Heart left ventricle (tissue), 13 donors: ENCODE results near the gene AFF3.

Source experiments
- POLR2A ChIP-seq, 2 donors: fragments of 450-650 bp; IDR thresholded peaks; one replicate each; pipeline ENCODE4 v1.6.1; 2017; ENCODE audit warnings: antibody characterized with exemption in 2 of 2, mild to moderate bottlenecking in 2 of 2, moderate library complexity in 2 of 2
- TF ChIP-seq, protein P1 (sequence below), 12 donors: fragments of 200-600 bp; sonication (generic) in 4 of 12; IDR thresholded peaks; one replicate each; pipeline versions ENCODE4 v1.5.0 to v1.8.0; 2018 to 2022; ENCODE audit warnings: antibody characterized with exemption in 12 of 12, mild to moderate bottlenecking in 5 of 12
- donor health status: ischemic (EF 13 %, LVEDD 7.1; RV severe dilation, severe dysfunction).
- donor health status: DM: no; HTN: yes; CAD: no.
- donor health status: DM: no; HTN: no; CAD: no.
- donor health status: ischemic (EF 25% LVEDD 6.9; RV normal size, moderate dysfunction).
- donor health status: ischemic (EF 25% LVEDD 5.7; RV mildly dilated, moderate dysfunction).
- donor health status: ischemic (EF 35%, LVEDD 5.7; RV mildly dilated, moderate dysfunction).
- donor health status: nonischemic (EF 11% LVEDD 7.7; RV severe dilation, severe dysfunction).
- donor health status: DM: yes; HTN: yes; CAD: no.
- donor health status: PGD.
- donor health status: ischemic (EF 29% LVEDD 5.4; RV normal size, mild dysfunction).
- donor health status: nonischemic (EF 23%, LVEDD 6.1; RV moderate dilation, normal function).

DNA sequence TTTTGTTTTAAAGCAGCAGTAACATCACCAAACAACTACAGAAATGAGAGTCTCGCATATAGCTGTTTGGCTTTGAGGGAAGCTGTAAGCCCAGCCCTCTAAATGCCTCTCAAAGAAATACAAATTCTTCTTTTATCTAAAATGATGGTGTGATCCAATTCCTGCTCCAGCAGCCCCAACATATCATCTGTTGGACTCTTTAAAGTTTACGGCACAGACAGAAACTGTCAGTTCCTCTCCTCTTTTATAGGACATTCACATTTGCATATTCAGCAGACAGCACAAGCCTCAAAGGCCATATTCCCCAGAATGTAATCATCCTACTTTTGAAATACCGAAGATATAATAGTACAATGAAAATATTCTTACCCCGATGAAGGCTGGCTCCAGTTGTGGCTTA lies 435.7 kb downstream of the AFF3 start:
- TF ChIP-seq, protein P1, sequence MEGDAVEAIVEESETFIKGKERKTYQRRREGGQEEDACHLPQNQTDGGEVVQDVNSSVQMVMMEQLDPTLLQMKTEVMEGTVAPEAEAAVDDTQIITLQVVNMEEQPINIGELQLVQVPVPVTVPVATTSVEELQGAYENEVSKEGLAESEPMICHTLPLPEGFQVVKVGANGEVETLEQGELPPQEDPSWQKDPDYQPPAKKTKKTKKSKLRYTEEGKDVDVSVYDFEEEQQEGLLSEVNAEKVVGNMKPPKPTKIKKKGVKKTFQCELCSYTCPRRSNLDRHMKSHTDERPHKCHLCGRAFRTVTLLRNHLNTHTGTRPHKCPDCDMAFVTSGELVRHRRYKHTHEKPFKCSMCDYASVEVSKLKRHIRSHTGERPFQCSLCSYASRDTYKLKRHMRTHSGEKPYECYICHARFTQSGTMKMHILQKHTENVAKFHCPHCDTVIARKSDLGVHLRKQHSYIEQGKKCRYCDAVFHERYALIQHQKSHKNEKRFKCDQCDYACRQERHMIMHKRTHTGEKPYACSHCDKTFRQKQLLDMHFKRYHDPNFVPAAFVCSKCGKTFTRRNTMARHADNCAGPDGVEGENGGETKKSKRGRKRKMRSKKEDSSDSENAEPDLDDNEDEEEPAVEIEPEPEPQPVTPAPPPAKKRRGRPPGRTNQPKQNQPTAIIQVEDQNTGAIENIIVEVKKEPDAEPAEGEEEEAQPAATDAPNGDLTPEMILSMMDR (IDR thresholded peaks at IDR 0.05), result no peak
- no peak for TF ChIP-seq POLR2A (IDR thresholded peaks at IDR 0.05)
